IMR-90 (cell line): ENCODE results near the gene ARHGAP10. TPM values are rescaled to one million over a fixed set of nuclear protein-coding genes. Genes with fewer than 3 reads are reported as not detected.

Experiments used
- ATAC-seq: fragments of 200-7000 bp; cut with Tn5 transposase; 2 replicates; pipeline ENCODE4 v1.9.1; 2020; ENCODE audit warnings: low read depth, mild to moderate bottlenecking, moderate library complexity
- BruUV-seq: library from RNA; stranded (reverse); fragments of 400-500 nt; replicated peaks from 2 replicates; lab custom pipeline; 2021; lab: Mats Ljungman, UMichigan
- CTCF ChIA-PET: fragments of 300-600 bp; formaldehyde crosslinking; extraction: SDS; loops from one replicate; lab custom pipeline; 2021; ENCODE audit warnings: antibody characterized with exemption; lab: Yijun Ruan, JAX
- POLR2A ChIA-PET: fragments of 300-600 bp; sonication (Branson Sonifier 250); formaldehyde crosslinking; loops from one replicate; lab custom pipeline; 2022; ENCODE audit warnings: antibody characterized with exemption; ENCODE audit not compliant: unreplicated experiment; lab: Charles Lee
- DNase-seq: peaks from one replicate; pipeline ENCODE4 v3.0.0; 2013
- H2AFZ ChIP-seq: replicated peaks from 2 replicates; pipeline ENCODE3; 2013; ENCODE audit warnings: low read length, mild to moderate bottlenecking; ENCODE audit not compliant: poor library complexity
- H2AK5ac ChIP-seq: 2 replicates; pipeline ENCODE4 v1.6.1; 2013; ENCODE audit warnings: low read depth, low read length, inconsistent platforms
- H2AK9ac ChIP-seq: replicated peaks from 2 replicates; pipeline ENCODE3; 2013; ENCODE audit warnings: mild to moderate bottlenecking, low read depth, low read length, moderate library complexity; ENCODE audit not compliant: poor library complexity
- H2BK120ac ChIP-seq: 2 replicates; pipeline ENCODE4 v1.6.1; 2013; ENCODE audit warnings: low read depth, low read length, inconsistent platforms
- H2BK15ac ChIP-seq: 3 replicates; pipeline ENCODE4 v1.6.1; 2013; ENCODE audit warnings: low read depth, low read length, inconsistent platforms
- H2BK20ac ChIP-seq: 2 replicates; pipeline ENCODE4 v1.6.1; 2013; ENCODE audit warnings: low read depth, mild to moderate bottlenecking, inconsistent platforms, low read length, moderate library complexity
- H2BK5ac ChIP-seq: 2 replicates; pipeline ENCODE4 v1.6.1; 2013; ENCODE audit warnings: mild to moderate bottlenecking, low read depth, low read length, inconsistent platforms; ENCODE audit not compliant: poor library complexity, severe bottlenecking
- H3K14ac ChIP-seq: replicated peaks from 2 replicates; pipeline ENCODE4 v1.6.1; 2013; ENCODE audit warnings: low read depth, low read length, inconsistent platforms
- H3K18ac ChIP-seq: 2 replicates; pipeline ENCODE4 v1.6.1; 2013; ENCODE audit warnings: low read depth, low read length, control low read depth
- H3K23ac ChIP-seq: 2 replicates; pipeline ENCODE4 v1.6.1; 2013; ENCODE audit warnings: low read depth, low read length, inconsistent platforms
- H3K27ac ChIP-seq: 2 replicates; pipeline ENCODE4 v1.5.1; 2013; ENCODE audit warnings: mild to moderate bottlenecking, control low read depth, low read length; ENCODE audit not compliant: insufficient read depth
- H3K27me3 ChIP-seq: 2 replicates; pipeline ENCODE4 v1.6.1; 2013; ENCODE audit warnings: low read length; ENCODE audit not compliant: control insufficient read depth, insufficient read depth
- H3K36me3 ChIP-seq: 2 replicates; pipeline ENCODE4 v1.6.1; 2013; ENCODE audit warnings: low read length, mixed read lengths; ENCODE audit not compliant: control insufficient read depth, insufficient read depth
- H3K4ac ChIP-seq: 2 replicates; pipeline ENCODE4 v1.6.1; 2013; ENCODE audit warnings: low read depth, low read length, inconsistent platforms
- H3K4me1 ChIP-seq: 2 replicates; pipeline ENCODE4 v1.6.1; 2013; ENCODE audit warnings: low read length, mixed read lengths; ENCODE audit not compliant: control insufficient read depth, insufficient read depth
- H3K4me2 ChIP-seq: 2 replicates; pipeline ENCODE4 v1.6.1; 2013; ENCODE audit warnings: low read depth, mild to moderate bottlenecking, control low read depth, low read length, moderate library complexity
- H3K4me3 ChIP-seq: 2 replicates; pipeline ENCODE4 v1.5.1; 2013; ENCODE audit warnings: low read depth, mild to moderate bottlenecking, control low read depth, low read length, moderate library complexity; ENCODE audit not compliant: insufficient read depth
- H3K56ac ChIP-seq: 2 replicates; pipeline ENCODE4 v1.6.1; 2013; ENCODE audit warnings: low read length, inconsistent platforms; ENCODE audit not compliant: insufficient read depth; ENCODE audit errors: extremely low read depth
- H3K79me1 ChIP-seq, 2 experiments: 2 replicates each; pipeline ENCODE4 v1.6.1; 2013; ENCODE audit warnings: low read length in 2 of 2, inconsistent platforms in 1 of 2, low read depth in 1 of 2
- H3K9ac ChIP-seq: 2 replicates; pipeline ENCODE4 v1.6.1; 2013; ENCODE audit warnings: low read depth, low read length, control low read depth
- H3K9me1 ChIP-seq: 2 replicates; pipeline ENCODE4 v1.6.1; 2013; ENCODE audit warnings: low read length, inconsistent platforms; ENCODE audit not compliant: insufficient read depth
- H3K9me3 ChIP-seq: 2 replicates; pipeline ENCODE4 v1.6.1; 2013; ENCODE audit warnings: low read length; ENCODE audit not compliant: control insufficient read depth, insufficient read depth
- H4K20me1 ChIP-seq: 2 replicates; pipeline ENCODE4 v1.6.1; 2013; ENCODE audit warnings: low read length, inconsistent platforms; ENCODE audit not compliant: insufficient read depth
- H4K5ac ChIP-seq: 2 replicates; pipeline ENCODE4 v1.6.1; 2013; ENCODE audit warnings: mild to moderate bottlenecking, low read depth, low read length, control low read depth
- H4K8ac ChIP-seq, 2 experiments: 2 replicates each; pipeline ENCODE4 v1.6.1; 2013; ENCODE audit warnings: low read depth in 2 of 2, low read length in 2 of 2, control low read depth in 1 of 2, inconsistent platforms in 1 of 2
- H4K91ac ChIP-seq: 2 replicates; pipeline ENCODE4 v1.6.1; 2013; ENCODE audit warnings: low read depth, low read length, inconsistent platforms; ENCODE audit not compliant: insufficient read depth
- BHLHE40 ChIP-seq: fragments of 150-350 bp; IDR thresholded peaks from 2 replicates; pipeline ENCODE4 v1.6.1; 2016; ENCODE audit warnings: mild to moderate bottlenecking, low read depth, low read length
- CEBPB ChIP-seq: IDR thresholded peaks from 2 replicates; pipeline ENCODE4 v1.6.1; 2012; ENCODE audit warnings: low read depth, low read length, improper control_type of control experiment
- CHD1 ChIP-seq: IDR thresholded peaks from 2 replicates; pipeline ENCODE4 v1.6.1; 2012; ENCODE audit warnings: low read depth, low read length, improper control_type of control experiment
- MAFK ChIP-seq: IDR thresholded peaks from 2 replicates; pipeline ENCODE4 v1.6.1; 2012; ENCODE audit warnings: low read depth, low read length, improper control_type of control experiment
- NFE2L2 ChIP-seq: fragments of 150-350 bp; IDR thresholded peaks from 2 replicates; pipeline ENCODE4 v1.6.1; 2016; ENCODE audit warnings: low read depth, mild to moderate bottlenecking, low read length
- RFX5 ChIP-seq: IDR thresholded peaks from 2 replicates; pipeline ENCODE4 v1.8.0; 2012; ENCODE audit warnings: low read depth, mild to moderate bottlenecking, low read length, moderate library complexity
- SMC3 ChIP-seq: fragments of 150-350 bp; IDR thresholded peaks from 2 replicates; pipeline ENCODE4 v1.6.1; 2016; ENCODE audit warnings: low read depth, mild to moderate bottlenecking, antibody characterized with exemption, low read length, moderate library complexity
- WGBS, 2 experiments: methylation state at CpG; one replicate each; pipeline versions ENCODE4 v1.1.5 to v1.1.7; 2013; ENCODE audit warnings: missing lambda C conversion rate in 2 of 2; ENCODE audit not compliant: insufficient read length in 1 of 2; ENCODE audit errors: extremely low coverage in 2 of 2; 5-methylcytosine and 5-hydroxymethylcytosine counted together
- dilution Hi-C: fragments of 300-500 bp; cut with HindIII; formaldehyde crosslinking; loops from one replicate; pipeline ENCODE4 v1.14.3; 2018; ENCODE audit warnings: low sequenced_read_pairs; ENCODE audit not compliant: unreplicated experiment
- in situ Hi-C: fragments of 300-500 bp; cut with MboI; formaldehyde crosslinking; loops from 3 replicates; pipeline ENCODE4 v1.14.3; 2019; ENCODE audit warnings: low sequenced_read_pairs, inconsistent platforms, mixed read lengths
- intact Hi-C: fragments of 100-400 bp; cut with micrococcal nuclease; formaldehyde crosslinking; loops from 2 replicates; pipeline ENCODE4 v1.10.0; 2022
- polyA plus RNA-seq, 3 experiments: library from polyadenylated mRNA; depleted of rRNA; stranded (reverse); fragments of >200 nt; gene quantifications; 2 replicates each; pipeline ENCODE4 v1.2.3, GENCODE V29; 2012; ENCODE audit warnings: low replicate concordance in 1 of 3
- total RNA-seq: library from RNA; depleted of rRNA; stranded (reverse); fragments of >200 nt; gene quantifications from 2 replicates; pipeline ENCODE4 v1.2.3, GENCODE V29; 2012
- TF ChIP-seq, protein P1 (sequence below): fragments of 150-350 bp; IDR thresholded peaks from 2 replicates; pipeline ENCODE4 v1.6.1; 2017; ENCODE audit warnings: mild to moderate bottlenecking, antibody characterized with exemption, low read length, low read depth
- TF ChIP-seq, protein P2 (sequence below): fragments of 150-350 bp; IDR thresholded peaks from 2 replicates; pipeline ENCODE4 v1.6.1; 2016; ENCODE audit warnings: low read depth, mild to moderate bottlenecking, low read length, moderate library complexity, borderline replicate concordance
- TF ChIP-seq, protein P3 (sequence below): conservative IDR thresholded peaks from 2 replicates; pipeline ENCODE4 v1.5.1; 2012; ENCODE audit warnings: mild to moderate bottlenecking, low read depth, low read length, improper control_type of control experiment

Gene ARHGAP10
- total and polyA plus RNA-seq, 2 of the 4 experiments (the other 2 are of a cell fraction) = 27.1 to 29.4 TPM

DNA sequence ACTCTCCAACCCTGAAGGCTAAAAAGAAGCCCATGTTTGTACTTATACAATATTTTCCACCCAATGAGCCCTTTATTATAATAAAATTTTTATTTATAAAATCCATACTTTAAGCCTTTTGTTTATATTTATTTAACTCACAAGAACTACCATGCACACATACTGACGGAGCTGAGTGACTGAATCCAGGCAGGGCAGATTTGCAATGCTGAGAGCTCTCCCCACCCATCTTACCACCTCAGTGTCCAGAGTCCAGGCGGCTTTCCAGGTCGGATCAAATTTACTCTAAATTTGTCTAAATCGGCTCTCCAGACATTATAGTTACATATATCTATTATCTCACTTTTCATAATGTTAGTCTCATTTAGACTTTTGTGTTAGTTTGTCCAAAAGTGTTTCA, 74.1 kb downstream of the ARHGAP10 start:
- no peak overlapping the region for H3K4me2 ChIP-seq
- BruUV-seq = no TSS peak
- no peak overlapping the region for H2BK5ac ChIP-seq
- peaks cover 51 to 75% of the 10 kb centered on the region in 2 experiments for H3K79me1 ChIP-seq
- ChIA-PET CTCF (no interaction called here), POLR2A (no interaction called here)
- ATAC-seq = no peak
- intact Hi-C loops (no loop called here), dilution Hi-C loops (no loop called here), in situ Hi-C loops (no loop called here)
- DNase-seq = no peak
- H2BK20ac ChIP-seq = no peak overlapping the region
- H3K4ac ChIP-seq = no peak overlapping the region
- no peak overlapping the region for H2AK5ac ChIP-seq
- TF ChIP-seq CEBPB = no peak
- TF ChIP-seq, protein P1, sequence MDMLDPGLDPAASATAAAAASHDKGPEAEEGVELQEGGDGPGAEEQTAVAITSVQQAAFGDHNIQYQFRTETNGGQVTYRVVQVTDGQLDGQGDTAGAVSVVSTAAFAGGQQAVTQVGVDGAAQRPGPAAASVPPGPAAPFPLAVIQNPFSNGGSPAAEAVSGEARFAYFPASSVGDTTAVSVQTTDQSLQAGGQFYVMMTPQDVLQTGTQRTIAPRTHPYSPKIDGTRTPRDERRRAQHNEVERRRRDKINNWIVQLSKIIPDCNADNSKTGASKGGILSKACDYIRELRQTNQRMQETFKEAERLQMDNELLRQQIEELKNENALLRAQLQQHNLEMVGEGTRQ = no peak
- TF ChIP-seq SMC3 = no peak
- no peak for TF ChIP-seq CHD1
- no peak for TF ChIP-seq NFE2L2
- no peak for TF ChIP-seq BHLHE40
- TF ChIP-seq, protein P2, sequence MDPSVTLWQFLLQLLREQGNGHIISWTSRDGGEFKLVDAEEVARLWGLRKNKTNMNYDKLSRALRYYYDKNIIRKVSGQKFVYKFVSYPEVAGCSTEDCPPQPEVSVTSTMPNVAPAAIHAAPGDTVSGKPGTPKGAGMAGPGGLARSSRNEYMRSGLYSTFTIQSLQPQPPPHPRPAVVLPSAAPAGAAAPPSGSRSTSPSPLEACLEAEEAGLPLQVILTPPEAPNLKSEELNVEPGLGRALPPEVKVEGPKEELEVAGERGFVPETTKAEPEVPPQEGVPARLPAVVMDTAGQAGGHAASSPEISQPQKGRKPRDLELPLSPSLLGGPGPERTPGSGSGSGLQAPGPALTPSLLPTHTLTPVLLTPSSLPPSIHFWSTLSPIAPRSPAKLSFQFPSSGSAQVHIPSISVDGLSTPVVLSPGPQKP = no peak
- no peak for TF ChIP-seq MAFK
- no peak for TF ChIP-seq RFX5
- TF ChIP-seq, protein P3, sequence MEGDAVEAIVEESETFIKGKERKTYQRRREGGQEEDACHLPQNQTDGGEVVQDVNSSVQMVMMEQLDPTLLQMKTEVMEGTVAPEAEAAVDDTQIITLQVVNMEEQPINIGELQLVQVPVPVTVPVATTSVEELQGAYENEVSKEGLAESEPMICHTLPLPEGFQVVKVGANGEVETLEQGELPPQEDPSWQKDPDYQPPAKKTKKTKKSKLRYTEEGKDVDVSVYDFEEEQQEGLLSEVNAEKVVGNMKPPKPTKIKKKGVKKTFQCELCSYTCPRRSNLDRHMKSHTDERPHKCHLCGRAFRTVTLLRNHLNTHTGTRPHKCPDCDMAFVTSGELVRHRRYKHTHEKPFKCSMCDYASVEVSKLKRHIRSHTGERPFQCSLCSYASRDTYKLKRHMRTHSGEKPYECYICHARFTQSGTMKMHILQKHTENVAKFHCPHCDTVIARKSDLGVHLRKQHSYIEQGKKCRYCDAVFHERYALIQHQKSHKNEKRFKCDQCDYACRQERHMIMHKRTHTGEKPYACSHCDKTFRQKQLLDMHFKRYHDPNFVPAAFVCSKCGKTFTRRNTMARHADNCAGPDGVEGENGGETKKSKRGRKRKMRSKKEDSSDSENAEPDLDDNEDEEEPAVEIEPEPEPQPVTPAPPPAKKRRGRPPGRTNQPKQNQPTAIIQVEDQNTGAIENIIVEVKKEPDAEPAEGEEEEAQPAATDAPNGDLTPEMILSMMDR = no peak
- H3K14ac ChIP-seq = no peak overlapping the region
- H4K91ac ChIP-seq = no peak overlapping the region
- peaks cover 39% of the 10 kb centered on the region for H4K20me1 ChIP-seq
- H3K18ac ChIP-seq = no peak overlapping the region
- no peak overlapping the region for H2AK9ac ChIP-seq
- H3K4me1 ChIP-seq = peaks cover 9% of the 10 kb centered on the region
- WGBS, 2 experiments = no CpG with 5 or more reads among the region's 4 CpGs
- H2AFZ ChIP-seq = no peak overlapping the region
- H2BK120ac ChIP-seq = no peak overlapping the region
- H3K9ac ChIP-seq = no peak overlapping the region
- H3K23ac ChIP-seq = no peak overlapping the region
- H4K5ac ChIP-seq = no peak overlapping the region
- peaks cover 7% of the 10 kb centered on the region for H3K9me1 ChIP-seq
- H3K56ac ChIP-seq = no peak overlapping the region
- no peak overlapping the region for H2BK15ac ChIP-seq
- no peaks in the 10 kb centered on the region for H3K36me3 ChIP-seq
- no peak overlapping the region for H4K8ac ChIP-seq
- no peaks in the 10 kb centered on the region for H3K9me3 ChIP-seq
- no peak overlapping the region for H3K4me3 ChIP-seq
- H3K27ac ChIP-seq = no peak overlapping the region
- H3K27me3 ChIP-seq = no peaks in the 10 kb centered on the region
